ENCODE measurements around the gene ZNF592. TPM values are rescaled to one million over a fixed set of nuclear protein-coding genes. Genes with fewer than 3 reads are reported as not detected.

ZNF592 gene
- polyA plus RNA-seq, 4 donors, result 7.6 to 23.5 (median 12.4) TPM

- H3K27me3 ChIP-seq (ENCODE audit: control insufficient read depth in 3 of 3, insufficient read depth in 3 of 3, low read length in 3 of 3), result no peaks in the 10 kb centered on the region
- H3K27ac ChIP-seq (ENCODE audit: low read depth in 1 of 3, low read length in 2 of 3), result no peak overlapping the region
- no peak for FAIRE-seq
- WGBS, 3 donors, result 90 to 93% (median 91%) methylated on average over 7 of the region's 7 CpGs
- H3K4me1 ChIP-seq (ENCODE audit: control insufficient read depth in 3 of 3, insufficient read depth in 2 of 3, low read depth in 1 of 3, low read length in 2 of 3), result no peaks in the 10 kb centered on the region
- peaks cover 0 to 6% (median 0%) of the 10 kb centered on the region in 3 donors for H3K36me3 ChIP-seq (ENCODE audit: control insufficient read depth in 3 of 3, insufficient read depth in 2 of 3, low read depth in 1 of 3, low read length in 3 of 3)
- DNase-seq, result no peak
- H3K9me3 ChIP-seq (ENCODE audit: control insufficient read depth in 2 of 2, insufficient read depth in 1 of 2, low read depth in 1 of 2, low read length in 1 of 2), result no peaks in the 10 kb centered on the region
- H3K4me3 ChIP-seq (ENCODE audit: low read depth in 1 of 3, low read length in 3 of 3), result no peak overlapping the region
Observed at GRCh38 chr15:84810073-84810840, 61.9 kb downstream of the ZNF592 start.

DNA sequence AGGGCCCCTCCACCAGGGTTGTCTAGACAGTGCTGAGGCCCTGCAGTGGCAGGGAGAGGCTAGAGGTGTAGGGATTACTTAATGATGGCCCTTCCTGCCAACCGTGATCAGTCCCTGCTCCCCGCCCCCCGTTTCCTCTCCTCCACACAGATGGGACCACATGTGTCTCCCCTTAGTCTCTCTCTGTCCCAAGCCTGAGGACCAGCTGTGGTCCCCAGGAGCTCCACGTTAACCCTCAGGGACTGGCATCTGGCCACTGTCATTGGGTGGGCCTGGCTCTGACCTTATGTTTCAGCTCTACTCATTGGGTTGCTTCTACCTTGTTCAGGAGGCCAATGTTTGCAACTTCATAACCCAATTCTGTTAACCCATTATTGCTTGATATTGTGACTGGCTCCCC, 62.8 kb downstream of the ZNF592 start:
- Histone ChIP-seq H3K27me3 (ENCODE audit: control insufficient read depth in 3 of 3, insufficient read depth in 3 of 3, low read length in 3 of 3) (no peaks in the 10 kb centered on the region), H3K4me3 (ENCODE audit: low read depth in 1 of 3, low read length in 3 of 3) (no peak overlapping the region), H3K4me1 (ENCODE audit: control insufficient read depth in 3 of 3, insufficient read depth in 2 of 3, low read depth in 1 of 3, low read length in 2 of 3) (no peaks in the 10 kb centered on the region), H3K27ac (ENCODE audit: low read depth in 1 of 3, low read length in 2 of 3) (no peak overlapping the region), H3K9me3 (ENCODE audit: control insufficient read depth in 2 of 2, insufficient read depth in 1 of 2, low read depth in 1 of 2, low read length in 1 of 2) (no peaks in the 10 kb centered on the region), H3K36me3 (ENCODE audit: control insufficient read depth in 3 of 3, insufficient read depth in 2 of 3, low read depth in 1 of 3, low read length in 3 of 3) (peaks cover 0 to 4% (median 0%) of the 10 kb centered on the region in 3 donors)
- FAIRE-seq, result no peak
- DNase-seq, result no peak
- 82 to 94% (median 92%) methylated on average over 4 of the region's 4 CpGs for WGBS, 3 donors

GRCh38 chr15:84811828-84812227, 63.4 kb downstream of the ZNF592 start:
- H3K27me3 ChIP-seq (ENCODE audit: control insufficient read depth in 3 of 3, insufficient read depth in 3 of 3, low read length in 3 of 3), result no peaks in the 10 kb centered on the region
- H3K4me1 ChIP-seq (ENCODE audit: control insufficient read depth in 3 of 3, insufficient read depth in 2 of 3, low read depth in 1 of 3, low read length in 2 of 3), result peaks cover 0 to 1% (median 1%) of the 10 kb centered on the region in 3 donors
- no peak overlapping the region for H3K4me3 ChIP-seq (ENCODE audit: low read depth in 1 of 3, low read length in 3 of 3)
- no peak overlapping the region for H3K27ac ChIP-seq (ENCODE audit: low read depth in 1 of 3, low read length in 2 of 3)
- H3K9me3 ChIP-seq (ENCODE audit: control insufficient read depth in 2 of 2, insufficient read depth in 1 of 2, low read depth in 1 of 2, low read length in 1 of 2), result no peaks in the 10 kb centered on the region
- FAIRE-seq, result no peak
- DNase-seq, result no peak
- peaks cover 0 to 4% (median 0%) of the 10 kb centered on the region in 3 donors for H3K36me3 ChIP-seq (ENCODE audit: control insufficient read depth in 3 of 3, insufficient read depth in 2 of 3, low read depth in 1 of 3, low read length in 3 of 3)

- no peaks in the 10 kb centered on the region for H3K27me3 ChIP-seq (ENCODE audit: control insufficient read depth in 3 of 3, insufficient read depth in 3 of 3, low read length in 3 of 3)
- DNase-seq, result no peak
- H3K4me1 ChIP-seq (ENCODE audit: control insufficient read depth in 3 of 3, insufficient read depth in 2 of 3, low read depth in 1 of 3, low read length in 2 of 3), result peaks cover 0 to 7% (median 2%) of the 10 kb centered on the region in 3 donors
- peaks cover 0 to 4% (median 0%) of the 10 kb centered on the region in 3 donors for H3K36me3 ChIP-seq (ENCODE audit: control insufficient read depth in 3 of 3, insufficient read depth in 2 of 3, low read depth in 1 of 3, low read length in 3 of 3)
- no peak for FAIRE-seq
- 84 to 96% (median 85%) methylated on average over 1 to 2 of the region's 2 CpGs for WGBS, 3 donors
- H3K9me3 ChIP-seq (ENCODE audit: control insufficient read depth in 2 of 2, insufficient read depth in 1 of 2, low read depth in 1 of 2, low read length in 1 of 2), result no peaks in the 10 kb centered on the region
- H3K4me3 ChIP-seq (ENCODE audit: low read depth in 1 of 3, low read length in 3 of 3), result no peak overlapping the region
- no peak overlapping the region for H3K27ac ChIP-seq (ENCODE audit: low read depth in 1 of 3, low read length in 2 of 3)
Observed at GRCh38 chr15:84812842-84813241, 64.5 kb downstream of the ZNF592 start.

- Histone ChIP-seq H3K27ac (ENCODE audit: low read depth in 1 of 3, low read length in 2 of 3) (no peak overlapping the region), H3K9me3 (ENCODE audit: control insufficient read depth in 2 of 2, insufficient read depth in 1 of 2, low read depth in 1 of 2, low read length in 1 of 2) (no peaks in the 10 kb centered on the region), H3K4me3 (ENCODE audit: low read depth in 1 of 3, low read length in 3 of 3) (no peak overlapping the region), H3K4me1 (ENCODE audit: control insufficient read depth in 3 of 3, insufficient read depth in 2 of 3, low read depth in 1 of 3, low read length in 2 of 3) (peaks cover 0 to 13% (median 2%) of the 10 kb centered on the region in 3 donors), H3K27me3 (ENCODE audit: control insufficient read depth in 3 of 3, insufficient read depth in 3 of 3, low read length in 3 of 3) (no peaks in the 10 kb centered on the region), H3K36me3 (ENCODE audit: control insufficient read depth in 3 of 3, insufficient read depth in 2 of 3, low read depth in 1 of 3, low read length in 3 of 3) (peaks cover 0 to 4% (median 0%) of the 10 kb centered on the region in 3 donors)
- WGBS, 3 donors, result 95 to 100% (median 97%) methylated on average over 1 of the region's 1 CpG
- DNase-seq (no peak), FAIRE-seq (no peak)
Observed at GRCh38 chr15:84813435-84813834, 65.0 kb downstream of the ZNF592 start.

GRCh38 chr15:84813931-84814330, 65.5 kb downstream of the ZNF592 start:
- H3K4me1 ChIP-seq (ENCODE audit: control insufficient read depth in 3 of 3, insufficient read depth in 2 of 3, low read depth in 1 of 3, low read length in 2 of 3), result peaks cover 0 to 17% (median 2%) of the 10 kb centered on the region in 3 donors
- WGBS, 3 donors, result 67 to 83% (median 71%) methylated on average over 1 of the region's 1 CpG
- FAIRE-seq, result no peak
- H3K27ac ChIP-seq (ENCODE audit: low read depth in 1 of 3, low read length in 2 of 3), result no peak overlapping the region
- H3K36me3 ChIP-seq (ENCODE audit: control insufficient read depth in 3 of 3, insufficient read depth in 2 of 3, low read depth in 1 of 3, low read length in 3 of 3), result peaks cover 0 to 4% (median 0%) of the 10 kb centered on the region in 3 donors
- no peak overlapping the region for H3K4me3 ChIP-seq (ENCODE audit: low read depth in 1 of 3, low read length in 3 of 3)
- H3K9me3 ChIP-seq (ENCODE audit: control insufficient read depth in 2 of 2, insufficient read depth in 1 of 2, low read depth in 1 of 2, low read length in 1 of 2), result no peaks in the 10 kb centered on the region
- H3K27me3 ChIP-seq (ENCODE audit: control insufficient read depth in 3 of 3, insufficient read depth in 3 of 3, low read length in 3 of 3), result no peaks in the 10 kb centered on the region
- DNase-seq, result no peak

DNA sequence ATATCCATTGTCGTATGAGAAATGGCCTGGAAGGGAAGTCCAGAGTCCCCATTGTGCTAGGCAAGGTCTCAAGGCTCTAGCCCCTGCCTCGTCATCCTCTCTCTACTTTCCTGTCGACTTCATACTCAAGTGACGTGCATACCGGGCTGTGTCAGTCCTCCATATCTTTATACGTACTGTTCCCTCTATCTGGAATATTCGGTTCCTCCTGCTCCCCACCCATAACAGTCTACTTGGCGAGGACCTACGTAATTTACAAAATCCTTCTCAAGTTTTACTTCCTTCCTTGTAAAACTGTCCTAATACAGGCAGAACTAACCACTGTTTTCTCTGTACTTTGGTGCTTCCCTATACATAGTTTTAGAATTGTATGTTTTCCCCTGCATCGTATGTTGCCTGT, 66.5 kb downstream of the ZNF592 start:
- no peak overlapping the region for H3K27ac ChIP-seq (ENCODE audit: low read depth in 1 of 3, low read length in 2 of 3)
- peaks cover 0 to 27% (median 2%) of the 10 kb centered on the region in 3 donors for H3K4me1 ChIP-seq (ENCODE audit: control insufficient read depth in 3 of 3, insufficient read depth in 2 of 3, low read depth in 1 of 3, low read length in 2 of 3)
- no peak for FAIRE-seq
- H3K9me3 ChIP-seq (ENCODE audit: control insufficient read depth in 2 of 2, insufficient read depth in 1 of 2, low read depth in 1 of 2, low read length in 1 of 2), result no peaks in the 10 kb centered on the region
- no peak for DNase-seq
- no peak overlapping the region for H3K4me3 ChIP-seq (ENCODE audit: low read depth in 1 of 3, low read length in 3 of 3)
- WGBS, 3 donors, result 84 to 91% (median 87%) methylated on average over 10 of the region's 10 CpGs
- H3K36me3 ChIP-seq (ENCODE audit: control insufficient read depth in 3 of 3, insufficient read depth in 2 of 3, low read depth in 1 of 3, low read length in 3 of 3), result peaks cover 0 to 4% (median 0%) of the 10 kb centered on the region in 3 donors
- H3K27me3 ChIP-seq (ENCODE audit: control insufficient read depth in 3 of 3, insufficient read depth in 3 of 3, low read length in 3 of 3), result no peaks in the 10 kb centered on the region

DNA sequence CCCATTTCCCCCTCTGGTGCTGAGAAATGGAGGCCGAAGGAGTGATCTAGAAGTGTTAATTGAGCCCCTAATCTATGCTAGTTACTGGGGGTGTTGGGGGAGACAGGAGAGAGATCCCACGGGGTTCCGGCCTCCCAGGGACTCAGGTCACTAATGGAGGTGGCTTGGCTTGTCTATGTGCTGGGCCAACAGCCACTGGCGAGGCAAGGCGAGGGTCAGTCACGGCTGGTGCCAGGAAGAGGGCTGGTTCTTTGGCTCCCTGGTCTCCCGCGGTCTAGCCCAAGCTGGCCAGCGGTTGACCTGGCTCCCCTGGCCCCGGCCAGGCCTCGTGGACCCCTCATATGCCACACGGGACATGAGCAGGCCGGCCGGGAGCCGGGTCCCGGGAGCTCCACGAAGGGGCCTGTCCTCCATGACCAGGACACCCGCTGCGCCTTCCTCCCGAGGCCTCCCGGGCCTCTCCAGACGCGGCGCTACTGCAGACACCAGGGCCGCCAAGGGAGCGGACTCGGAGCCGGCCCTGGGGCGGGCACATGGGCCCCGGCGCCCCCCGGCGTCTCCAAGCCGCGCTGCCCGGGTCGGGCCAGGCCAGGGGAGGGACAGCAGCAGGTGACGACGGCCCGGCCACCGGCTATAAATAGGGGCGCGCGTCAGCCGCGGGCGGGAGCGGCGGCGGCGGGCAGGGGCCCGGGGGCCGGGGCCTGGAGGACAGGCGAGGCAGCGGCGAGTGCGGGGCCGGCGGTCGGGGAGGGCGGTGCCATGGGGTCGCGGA, 68.5 kb downstream of the ZNF592 start, which contains the start of gene ALPK3:
Gene ALPK3, plus strand, starts transcription at position 663 of the 772 bp plus-strand sequence. Its CDS starts 97 bp downstream, at position 760.
- DNase-seq (peak in 1 of 2 donors; percentile 81), FAIRE-seq (no peak)
- peak within 1 kb of the TSS in 2 of 3 donors; percentile 26 to 48 for H3K27ac ChIP-seq (ENCODE audit: low read depth in 1 of 3, low read length in 2 of 3)
- H3K36me3 ChIP-seq (ENCODE audit: control insufficient read depth in 3 of 3, insufficient read depth in 2 of 3, low read depth in 1 of 3, low read length in 3 of 3), result peaks cover 0 to 5% (median 0%) of the 10 kb centered on the region in 3 donors
- H3K4me3 ChIP-seq (ENCODE audit: low read depth in 1 of 3, low read length in 3 of 3), result peak within 1 kb of the TSS in 2 of 3 donors; percentile 26 to 34
- WGBS, 3 donors, result 18 to 25% (median 22%) methylated on average over 43 to 63 of the region's 63 CpGs
- no peaks in the 10 kb centered on the region for H3K27me3 ChIP-seq (ENCODE audit: control insufficient read depth in 3 of 3, insufficient read depth in 3 of 3, low read length in 3 of 3)
- H3K4me1 ChIP-seq (ENCODE audit: control insufficient read depth in 3 of 3, insufficient read depth in 2 of 3, low read depth in 1 of 3, low read length in 2 of 3), result peaks cover 0 to 32% (median 2%) of the 10 kb centered on the region in 3 donors
- H3K9me3 ChIP-seq (ENCODE audit: control insufficient read depth in 2 of 2, insufficient read depth in 1 of 2, low read depth in 1 of 2, low read length in 1 of 2), result no peaks in the 10 kb centered on the region

Data from small intestine (tissue), 7 donors.